HL-60/S4 (cell line): ENCODE measurements around the gene IFITM2.
"Not testable (repeated sequence)": the region's sequence is repeated elsewhere in the genome, so short reads cannot be mapped to it uniquely, and the experiment has no call there.

ENCODE experiments used
- in situ Hi-C: fragments of 300-500 bp; cut with MboI; formaldehyde crosslinking; loops from 2 replicates; pipeline ENCODE4 v1.14.3; 2022; ENCODE audit warnings: low sequenced_read_pairs

IFITM2 gene

DNA sequence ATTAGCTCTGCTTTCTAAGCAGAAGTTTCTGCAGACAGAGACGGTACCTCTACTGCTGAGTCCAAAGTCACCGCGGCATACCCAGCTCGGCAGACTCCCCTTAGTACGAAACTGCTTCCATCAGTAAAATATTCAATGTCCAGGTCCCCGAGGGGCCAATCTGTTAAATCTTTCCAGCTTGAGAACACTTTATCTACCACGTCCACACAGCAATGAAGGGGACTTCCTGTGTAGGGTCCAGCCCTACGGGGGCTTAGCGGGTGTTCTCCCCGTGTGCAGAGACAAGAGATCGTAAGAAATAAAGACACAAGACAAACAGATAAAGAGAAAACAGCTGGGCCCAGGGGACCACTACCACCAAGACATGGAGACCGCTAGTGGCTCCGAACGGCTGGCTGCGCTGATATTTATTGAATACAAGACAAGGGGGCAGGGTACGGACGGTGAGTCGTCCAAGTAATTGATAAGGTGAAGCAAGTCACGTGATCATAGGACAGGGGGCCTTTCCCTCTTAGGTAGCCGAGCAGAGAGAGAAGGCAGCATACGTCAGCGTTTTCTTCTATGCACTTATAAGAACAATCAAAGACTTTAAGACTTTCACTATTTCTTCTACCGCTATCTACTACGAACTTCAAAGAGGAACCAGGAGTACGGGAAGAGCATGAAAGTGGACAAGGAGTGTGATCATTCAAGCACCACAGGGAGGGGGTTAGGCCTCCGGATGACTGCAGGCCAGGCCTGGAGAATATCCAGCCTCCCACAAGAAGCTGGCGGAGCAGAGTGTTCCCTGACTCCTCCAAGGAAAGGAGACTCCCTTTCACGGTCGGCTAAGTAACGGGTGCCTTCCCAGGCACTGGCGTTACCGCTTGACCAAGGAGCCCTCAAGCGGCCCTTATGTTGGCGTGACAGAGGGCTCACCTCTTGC, 17.2 kb downstream of the IFITM2 start:
- in situ Hi-C loops: not testable (repeated sequence)

DNA sequence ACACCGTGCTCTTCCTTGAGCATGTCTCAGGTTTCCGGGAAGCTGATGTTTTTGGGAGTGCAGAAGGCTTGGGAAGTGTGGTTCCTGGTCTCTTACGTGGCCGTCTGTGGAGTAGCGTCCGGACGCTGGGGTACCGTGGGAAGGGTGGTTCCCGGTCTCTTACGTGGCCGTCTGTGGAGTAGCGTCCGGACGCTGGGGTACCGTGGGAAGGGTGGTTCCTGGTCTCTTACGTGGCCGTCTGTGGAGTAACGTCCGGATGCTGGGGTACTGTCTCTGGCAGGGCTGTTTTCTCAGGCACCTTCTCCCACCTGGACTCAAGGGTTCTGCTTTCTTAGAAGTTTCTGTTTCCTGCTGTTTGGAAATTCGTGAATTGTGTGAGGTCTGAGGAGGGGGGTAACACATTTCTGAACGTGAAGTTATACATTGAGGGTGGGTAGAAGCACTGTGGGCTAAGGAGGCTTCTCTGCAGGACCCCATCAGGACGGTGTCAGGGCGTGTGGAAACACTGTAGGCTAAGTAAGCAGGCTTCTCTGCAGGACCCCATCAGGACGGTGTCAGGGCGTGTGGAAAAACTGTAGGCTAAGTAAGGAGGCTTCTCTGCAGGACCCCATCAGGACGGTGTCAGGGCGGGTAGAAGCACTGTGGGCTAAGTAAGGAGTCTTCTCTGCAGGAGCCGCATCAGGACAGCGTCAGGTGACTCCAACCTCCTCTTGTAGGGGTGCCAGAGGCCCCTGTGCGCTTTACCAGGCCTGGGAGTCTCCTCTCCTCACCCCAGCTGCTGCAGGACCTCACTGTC, 18.4 kb downstream of the IFITM2 start:
- in situ Hi-C loops: no loop called here

DNA sequence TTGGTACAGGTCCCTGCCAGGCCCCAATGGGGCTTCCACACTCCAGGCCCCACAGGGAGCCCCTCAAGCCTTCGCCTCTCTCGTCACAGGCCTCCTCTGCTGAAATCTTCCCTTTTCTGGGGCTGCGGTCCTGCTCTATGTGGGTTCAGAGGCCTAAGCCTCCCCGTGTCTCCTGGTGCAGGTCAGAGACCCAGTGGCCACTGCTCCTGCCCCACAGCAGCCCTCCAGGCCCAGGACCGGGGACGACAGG, 18.9 kb downstream of the IFITM2 start:
- in situ Hi-C loops: no loop called here

DNA sequence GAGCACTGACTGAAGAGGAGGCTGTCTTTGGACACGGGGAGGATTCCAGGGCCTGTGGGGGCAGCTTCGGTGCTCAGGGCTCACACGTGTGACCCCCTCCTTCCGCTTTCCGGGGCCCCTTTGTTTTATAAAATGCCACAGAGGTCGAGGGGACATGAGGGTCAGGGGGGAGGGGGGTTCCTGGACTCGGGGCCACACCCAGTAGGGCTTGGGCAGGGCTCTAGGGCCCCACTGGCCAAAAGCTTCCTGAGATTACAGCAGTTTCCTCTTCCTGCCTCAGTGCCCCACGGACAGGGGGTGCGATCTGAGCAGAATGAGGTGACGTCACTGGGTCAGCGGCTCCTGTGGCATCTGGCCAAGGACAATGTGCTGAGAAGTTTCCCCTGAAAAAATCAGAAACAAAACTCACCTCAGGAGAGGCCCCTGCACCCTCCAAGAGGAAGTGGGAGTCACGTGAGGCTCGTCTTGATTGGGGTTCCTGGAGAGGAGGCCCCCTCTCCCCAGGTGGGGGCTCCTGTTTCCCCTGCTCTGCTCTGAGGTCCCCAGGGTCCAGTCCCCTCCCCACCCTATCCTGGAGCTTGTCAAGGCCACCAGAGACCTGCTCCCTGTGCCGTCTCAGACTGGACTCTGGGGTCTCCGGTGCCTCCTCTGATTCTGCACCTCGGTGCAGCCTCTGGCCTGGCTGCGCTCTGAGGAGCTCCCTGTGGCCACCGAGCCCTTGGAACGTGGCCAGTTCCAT, 19.4 kb downstream of the IFITM2 start:
- in situ Hi-C loops: no loop called here

DNA sequence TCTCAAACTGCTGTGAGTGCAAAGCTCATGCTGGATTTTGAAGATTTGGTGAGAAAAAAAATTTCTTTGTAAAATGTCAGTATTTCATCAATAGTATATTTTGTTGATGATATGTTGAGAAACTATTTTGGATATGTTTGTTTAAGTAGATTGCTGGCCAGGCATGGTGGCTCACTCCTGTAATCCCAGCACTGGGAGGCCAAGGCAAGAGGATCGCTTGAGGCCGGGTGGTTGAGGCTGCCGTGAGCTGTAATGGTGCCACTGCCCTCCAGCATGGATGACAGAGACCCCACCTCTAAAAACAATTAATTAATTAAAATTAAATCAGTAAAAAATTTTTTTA, 19.9 kb downstream of the IFITM2 start:
- in situ Hi-C loops: no loop called here

DNA sequence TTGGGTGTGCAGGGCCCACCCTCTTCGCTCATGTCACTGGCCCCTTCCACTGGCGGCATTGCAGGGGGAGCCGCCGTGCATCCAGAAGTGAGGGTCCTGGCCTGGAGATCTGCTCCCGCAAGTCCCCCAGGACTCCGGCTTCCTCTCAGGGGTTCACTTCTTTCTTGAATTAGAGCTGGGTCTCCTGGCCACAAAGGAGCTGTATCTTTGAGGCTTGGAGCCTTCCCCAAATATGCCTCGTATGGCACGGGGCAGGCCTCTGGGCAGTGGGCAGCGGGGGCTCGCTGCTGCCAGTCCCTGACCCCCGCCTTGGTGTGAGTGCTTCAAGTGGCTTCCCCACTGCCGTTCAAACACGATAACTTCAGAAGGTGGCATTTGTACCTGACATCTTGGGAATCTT, 20.4 kb downstream of the IFITM2 start:
- in situ Hi-C loops: no loop called here

DNA sequence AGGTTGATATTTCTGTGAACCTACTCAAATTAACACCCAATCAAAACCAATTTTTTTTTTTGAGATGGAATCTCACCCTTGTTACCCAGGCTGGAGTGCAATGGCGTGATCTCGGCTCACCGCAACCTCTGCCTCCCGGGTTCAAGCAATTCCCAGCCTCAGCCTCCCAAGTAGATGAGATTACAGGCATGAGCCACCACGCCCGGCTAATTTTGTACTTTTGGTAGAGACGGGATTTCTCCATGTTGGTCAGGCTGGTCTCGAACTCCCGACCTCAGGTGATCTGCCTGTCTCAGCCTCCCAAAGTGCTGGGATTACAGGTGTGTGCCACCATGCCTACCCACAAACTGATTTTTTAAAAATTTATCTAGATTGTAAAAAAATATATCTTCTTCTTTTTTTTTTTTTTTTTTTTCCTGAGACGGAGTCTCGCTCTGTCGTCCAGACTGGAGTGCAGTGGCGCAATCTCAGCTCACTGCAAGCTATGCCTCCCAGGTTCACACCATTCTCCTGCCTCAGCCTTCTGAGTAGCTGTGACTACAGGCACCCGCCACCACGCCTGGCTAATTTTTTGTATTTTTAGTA, 21.0 kb downstream of the IFITM2 start:
- in situ Hi-C loops: not testable (repeated sequence)

DNA sequence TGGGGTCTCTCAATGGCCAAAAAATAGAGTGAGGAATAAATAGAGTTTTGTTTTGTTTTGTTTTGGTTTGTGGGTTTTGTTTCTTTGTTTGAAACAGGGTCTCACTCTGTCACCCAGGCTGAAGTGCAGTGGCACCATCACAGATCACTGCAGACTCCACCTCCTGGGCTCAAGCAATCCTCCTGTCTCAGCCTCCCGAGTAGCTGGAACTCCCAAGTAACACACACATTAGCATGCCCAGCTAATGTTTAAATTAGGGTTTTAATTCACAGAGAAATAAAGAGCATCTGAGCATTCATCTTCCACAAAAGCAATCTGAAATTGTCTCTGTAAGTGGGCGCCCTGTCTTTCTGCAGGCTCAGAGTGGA, 22.3 kb downstream of the IFITM2 start:
- in situ Hi-C loops: no loop called here

DNA sequence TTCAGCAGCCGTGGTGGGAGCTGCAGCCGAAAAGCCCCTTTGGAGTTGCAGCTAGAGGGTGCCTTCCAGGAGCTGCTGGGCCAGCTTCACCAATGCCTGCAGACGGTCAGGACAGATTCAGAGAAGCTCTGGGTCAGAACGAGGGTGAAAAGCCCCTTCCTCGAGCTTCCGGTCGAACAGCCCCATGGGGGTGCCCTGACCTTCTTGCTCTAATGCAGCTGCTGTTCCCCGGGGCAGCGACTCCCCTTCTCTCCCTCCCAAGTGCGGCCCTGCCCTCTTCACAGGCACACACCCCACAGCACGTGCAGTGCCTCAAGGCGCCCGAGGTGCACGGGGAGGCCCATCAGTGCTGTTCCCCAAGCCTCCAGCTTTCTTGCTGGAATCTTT, 22.7 kb downstream of the IFITM2 start:
- in situ Hi-C loops: no loop called here

DNA sequence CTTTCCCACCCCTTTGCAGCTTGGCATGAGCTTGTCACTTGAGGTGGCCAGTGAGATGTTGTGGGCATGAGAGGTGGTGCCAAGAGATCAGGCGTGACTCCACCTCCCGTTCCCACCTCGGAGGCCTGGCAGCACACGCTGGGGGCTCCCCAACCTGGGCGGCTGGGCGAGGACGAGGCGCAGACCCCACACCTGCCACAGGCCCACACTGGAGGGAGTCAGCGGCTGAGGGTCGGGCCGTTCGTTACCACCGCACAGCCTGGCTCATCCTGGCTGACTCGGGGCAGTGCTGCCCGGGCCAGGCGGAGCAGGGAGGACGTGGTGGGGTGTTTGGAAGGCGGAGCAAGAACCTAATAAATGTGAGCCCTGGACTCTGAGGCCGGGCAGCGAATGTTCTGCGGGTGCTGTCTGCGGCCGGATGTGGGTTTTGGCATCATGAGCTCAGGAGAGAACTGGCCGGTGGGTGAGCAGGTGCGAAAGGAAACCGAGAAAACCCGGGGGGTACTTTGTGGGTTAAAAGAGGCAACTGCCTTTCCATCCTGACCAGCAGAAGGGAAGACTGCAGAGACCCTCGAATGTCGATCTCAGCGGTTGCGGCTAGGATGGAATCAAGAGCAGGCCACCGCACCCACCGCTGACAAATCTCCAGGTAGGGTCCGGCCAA, 23.2 kb downstream of the IFITM2 start:
- in situ Hi-C loops: no loop called here

DNA sequence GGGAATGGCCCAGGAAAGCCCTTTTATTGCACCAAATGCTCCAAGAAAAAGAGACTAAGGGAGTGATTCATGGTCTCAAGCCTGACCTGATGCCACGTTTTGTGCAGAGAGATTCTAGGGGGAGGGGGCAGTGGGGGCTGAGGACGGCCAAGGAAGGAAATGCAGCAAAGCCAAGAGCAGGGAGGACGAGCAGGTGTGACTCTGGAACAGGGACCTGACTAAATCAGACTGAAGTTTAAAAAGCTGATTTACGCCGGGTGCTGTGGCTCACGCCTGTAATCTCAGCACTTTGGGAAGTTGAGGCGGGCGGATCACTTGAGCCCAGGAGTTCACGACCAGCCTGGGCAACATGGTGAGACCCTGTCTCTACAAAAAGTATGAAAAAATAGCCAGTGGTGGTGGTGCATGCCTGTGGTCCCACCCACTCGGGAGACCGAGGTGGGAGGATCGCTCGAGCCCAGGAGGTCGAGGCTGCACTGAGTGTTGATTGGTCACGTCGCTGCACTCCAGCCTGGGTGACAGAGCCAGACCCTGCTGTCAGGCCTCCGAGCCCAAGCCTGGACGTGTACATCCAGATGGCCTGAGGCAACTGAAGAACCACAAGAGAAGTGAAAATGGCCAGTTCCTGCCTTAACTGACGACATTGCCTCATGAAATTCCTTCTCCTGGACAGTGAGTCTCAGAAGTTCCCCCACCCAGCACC, 23.9 kb downstream of the IFITM2 start:
- in situ Hi-C loops: no loop called here

DNA sequence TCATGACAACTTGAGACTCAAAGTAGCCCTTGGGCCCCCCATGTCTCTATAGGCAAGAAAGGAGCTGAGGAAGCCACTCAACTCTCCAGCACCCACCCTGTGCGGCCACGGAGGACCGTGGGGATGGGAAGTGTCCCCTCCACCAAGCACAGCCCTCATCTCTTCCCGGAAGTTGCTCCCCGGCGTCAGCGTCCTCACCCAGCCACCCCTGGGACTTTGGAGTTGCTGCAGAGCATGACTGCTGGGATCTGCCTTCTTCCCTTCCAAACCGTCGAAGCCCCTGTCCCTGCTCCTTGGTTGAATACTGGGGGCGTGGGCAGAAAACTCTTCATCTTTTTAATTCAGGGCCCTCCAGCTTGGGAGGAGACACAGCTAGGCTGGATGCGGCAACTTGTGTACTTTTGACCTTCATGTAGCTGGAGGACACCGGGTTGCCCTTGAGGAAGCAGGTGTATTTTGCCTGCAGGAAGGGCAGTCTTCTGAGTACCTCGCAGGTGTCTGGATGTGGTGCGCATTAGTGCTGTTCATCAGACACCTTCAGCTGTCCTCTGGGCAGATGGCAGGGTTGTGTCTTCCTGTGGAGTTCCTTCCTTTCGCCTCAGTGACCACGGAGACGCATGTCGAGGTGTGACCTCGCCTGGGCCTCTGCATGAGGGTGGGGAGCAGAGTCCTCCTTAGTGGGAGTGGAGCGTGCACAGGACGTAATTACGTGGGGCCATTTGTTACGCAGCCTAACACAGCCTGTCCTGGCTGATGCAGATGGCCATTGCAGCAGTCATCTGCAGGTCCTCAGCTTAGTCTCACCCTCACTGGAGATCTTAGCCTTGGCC, 25.2 kb downstream of the IFITM2 start:
- in situ Hi-C loops: no loop called here

DNA sequence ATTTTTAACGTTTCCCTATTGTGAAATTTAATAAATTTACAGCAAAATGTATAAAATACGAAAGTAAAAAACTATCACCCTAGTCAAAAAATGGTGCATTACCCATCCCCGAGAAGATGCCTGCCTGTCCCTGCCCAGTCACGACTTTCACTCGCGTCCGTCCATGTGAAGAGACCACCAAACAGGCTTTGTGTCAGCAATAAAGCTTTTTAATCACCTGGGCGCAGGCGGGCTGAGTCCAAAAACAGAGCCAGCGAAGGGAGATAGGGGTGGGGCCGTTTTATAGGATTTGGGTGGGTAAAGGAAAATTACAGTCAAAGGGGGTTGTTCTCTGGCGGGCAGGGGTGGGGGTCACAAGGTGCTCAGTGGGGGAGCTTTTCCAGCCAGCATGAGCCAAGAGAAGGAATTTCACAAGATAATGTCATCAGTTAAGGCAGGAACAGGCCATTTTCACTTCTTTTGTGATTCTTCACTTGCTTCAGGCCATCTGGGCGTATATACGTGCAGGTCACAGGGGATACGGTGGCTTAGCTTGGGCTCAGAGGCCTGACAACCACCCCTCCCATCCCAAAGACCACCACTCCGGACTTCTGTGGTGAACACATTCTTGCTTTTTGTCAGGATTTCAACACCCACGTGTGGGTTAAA, 26.1 kb downstream of the IFITM2 start:
- in situ Hi-C loops: not testable (repeated sequence)

DNA sequence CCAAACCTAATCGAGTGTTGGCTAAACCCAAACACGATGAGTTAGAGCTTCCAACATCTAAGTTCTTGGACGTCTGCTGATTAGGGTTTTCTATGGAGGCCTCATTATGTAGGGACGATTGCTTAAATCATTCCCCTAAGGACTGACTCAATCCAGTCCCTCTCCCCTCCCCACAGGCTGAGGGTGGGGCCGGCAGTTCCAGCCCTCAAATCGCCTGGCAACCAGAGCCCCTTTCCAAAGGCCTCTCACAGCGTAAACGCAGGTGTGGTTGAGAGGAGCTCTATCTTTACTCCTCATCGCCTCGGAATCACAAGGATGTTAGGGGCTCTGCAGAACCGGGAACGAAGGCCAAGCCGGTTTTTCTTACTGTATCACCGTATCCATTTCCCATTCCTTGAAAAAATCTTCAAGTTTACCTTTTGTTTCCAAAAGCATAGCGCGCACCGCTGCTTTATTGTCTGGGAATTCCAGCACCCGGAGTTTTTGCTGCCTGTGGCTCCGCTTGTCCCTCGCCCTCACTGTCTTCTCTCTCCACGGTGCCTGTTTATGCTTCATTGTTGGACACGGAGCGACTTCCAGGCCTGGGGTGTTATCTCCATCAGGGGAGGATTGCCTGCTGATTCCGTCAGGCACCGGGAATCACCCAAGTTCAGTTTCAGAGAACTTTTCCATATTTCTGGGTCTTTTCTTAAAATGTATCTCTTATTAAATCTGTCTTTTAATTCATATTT, 26.8 kb downstream of the IFITM2 start:
- in situ Hi-C loops: no loop called here

DNA sequence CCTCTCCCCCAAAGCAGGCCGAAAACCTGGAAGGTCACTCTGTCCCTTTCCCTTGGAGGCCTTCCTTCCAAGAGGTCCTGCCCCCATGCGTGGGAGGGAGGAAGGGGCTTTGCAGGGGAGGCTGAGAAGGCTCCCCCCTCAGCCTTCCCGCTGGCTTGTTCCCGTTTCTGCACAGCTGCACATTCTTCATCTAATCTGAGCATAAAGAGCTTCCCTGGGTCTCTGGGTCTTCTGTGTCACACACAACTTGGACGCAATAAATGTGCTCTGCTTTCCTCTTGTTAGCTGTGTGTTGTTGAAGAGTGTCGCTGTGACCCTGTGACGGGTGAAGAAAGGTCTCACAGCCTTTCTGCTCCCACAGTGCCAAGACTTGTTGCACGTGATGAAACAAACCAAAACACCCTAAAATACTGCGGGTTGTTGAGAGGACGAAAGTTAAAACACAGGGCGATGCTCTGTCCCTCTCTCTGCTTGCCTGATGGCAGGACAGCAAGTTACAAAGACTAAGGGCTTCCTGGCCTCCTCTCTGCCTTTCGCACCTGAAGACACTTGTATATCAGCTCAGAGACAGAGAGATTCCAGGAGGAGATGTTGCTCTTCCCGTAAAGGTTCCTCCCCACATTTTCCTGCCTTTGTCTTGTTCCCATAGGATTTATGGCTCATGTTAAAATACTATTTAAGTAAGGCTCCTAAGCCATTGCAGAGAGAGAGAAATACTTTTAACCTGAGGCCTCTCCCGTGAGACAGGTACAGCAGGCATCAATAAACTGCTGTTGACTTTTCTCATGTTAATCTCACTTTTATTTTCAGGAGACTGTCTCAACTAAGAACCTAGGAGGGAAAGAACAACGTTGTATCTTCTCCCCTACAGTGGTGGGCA, 28.4 kb downstream of the IFITM2 start:
- in situ Hi-C loops: no loop called here

DNA sequence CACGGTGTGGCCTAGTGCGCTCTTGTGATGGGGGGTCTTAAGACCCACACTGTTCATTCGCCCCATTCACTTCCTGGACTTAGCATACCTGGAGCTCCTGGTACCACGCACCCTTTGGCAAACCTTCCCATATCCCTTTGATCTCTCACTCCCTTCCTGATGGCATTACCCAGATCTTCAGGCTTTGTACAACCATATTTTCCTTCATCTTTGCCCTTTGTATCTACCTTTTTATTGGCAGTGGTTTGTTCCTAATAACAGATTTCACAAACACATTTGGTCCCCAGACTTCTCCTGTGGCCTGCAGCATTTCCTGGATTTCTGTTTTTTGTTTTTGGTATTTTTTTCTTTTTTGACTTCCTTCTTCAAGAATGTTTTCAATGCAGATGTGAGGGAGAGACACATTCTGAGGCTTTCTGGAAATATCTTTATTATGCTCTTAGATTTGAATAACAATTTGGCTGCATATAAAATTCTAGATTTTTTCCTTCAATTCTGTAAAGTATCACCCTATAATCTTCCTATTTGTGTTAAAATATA, 29.1 kb downstream of the IFITM2 start:
- in situ Hi-C loops: no loop called here

DNA sequence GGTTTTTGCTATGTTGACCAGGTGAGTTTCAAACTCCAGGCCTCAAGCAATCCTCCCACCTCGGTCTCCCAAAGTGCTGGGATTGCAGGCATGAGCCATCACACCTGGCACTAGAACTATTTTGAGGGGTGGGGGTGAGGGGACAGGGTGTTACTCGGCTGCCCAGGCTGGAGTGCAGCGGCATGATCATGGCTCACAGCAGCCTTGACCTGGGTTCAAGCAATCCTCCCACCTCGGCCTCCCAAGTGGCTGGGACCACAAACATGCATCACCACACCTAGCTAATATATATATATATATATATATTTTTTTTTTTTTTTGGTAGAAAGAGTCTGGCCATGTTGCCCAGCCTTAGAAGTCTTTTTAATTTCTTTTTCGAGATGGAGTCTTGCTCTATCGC, 30.1 kb downstream of the IFITM2 start:
- in situ Hi-C loops: no loop called here
